Activated T-helper 2 cell treated with anti-CD3 and anti-CD28 coated beads, Interferon-gamma antibody, Interleukin-2, Interleukin-4, amounts not matched to agents 10 μg/mL and 5 μg/mL and 100 μg/mL, durations not matched to agents 14 hours and 24 hours and 36 hours (primary cell): ENCODE data around the gene MOB3A. TPM values are rescaled to one million over a fixed set of nuclear protein-coding genes. Genes with fewer than 3 reads are reported as not detected.

Experiments
- DNase-seq: peaks from one replicate; pipeline ENCODE4 v3.0.0; 2021; ENCODE audit warnings: low spot score
- H3K27ac Mint-ChIP-seq: one replicate; pipeline ENCODE4 v1.8.0; 2021; ENCODE audit warnings: mixed read lengths
- H3K27me3 Mint-ChIP-seq: one replicate; pipeline ENCODE4 v1.8.0; 2021; ENCODE audit warnings: low read depth, mixed read lengths
- H3K36me3 Mint-ChIP-seq: one replicate; pipeline ENCODE4 v1.8.0; 2021; ENCODE audit warnings: low read depth, mixed read lengths
- H3K4me1 Mint-ChIP-seq: one replicate; pipeline ENCODE4 v1.8.0; 2021; ENCODE audit warnings: low read depth, mixed read lengths
- H3K4me3 Mint-ChIP-seq: one replicate; pipeline ENCODE4 v1.8.0; 2021; ENCODE audit warnings: low read depth, mild to moderate bottlenecking, moderate library complexity, mixed read lengths
- H3K9me3 Mint-ChIP-seq: one replicate; pipeline ENCODE4 v1.8.0; 2021; ENCODE audit warnings: mixed read lengths
- intact Hi-C: fragments of 100-400 bp; cut with micrococcal nuclease; formaldehyde crosslinking; loops from one replicate; pipeline ENCODE4 v1.15.1; 2023
- total RNA-seq: library from RNA; stranded (reverse); gene quantifications from 2 replicates; pipeline ENCODE4 v1.2.3, GENCODE V29; 2022

Gene MOB3A
- total RNA-seq, 1 donor from 2014 or later: 175 TPM

DNA sequence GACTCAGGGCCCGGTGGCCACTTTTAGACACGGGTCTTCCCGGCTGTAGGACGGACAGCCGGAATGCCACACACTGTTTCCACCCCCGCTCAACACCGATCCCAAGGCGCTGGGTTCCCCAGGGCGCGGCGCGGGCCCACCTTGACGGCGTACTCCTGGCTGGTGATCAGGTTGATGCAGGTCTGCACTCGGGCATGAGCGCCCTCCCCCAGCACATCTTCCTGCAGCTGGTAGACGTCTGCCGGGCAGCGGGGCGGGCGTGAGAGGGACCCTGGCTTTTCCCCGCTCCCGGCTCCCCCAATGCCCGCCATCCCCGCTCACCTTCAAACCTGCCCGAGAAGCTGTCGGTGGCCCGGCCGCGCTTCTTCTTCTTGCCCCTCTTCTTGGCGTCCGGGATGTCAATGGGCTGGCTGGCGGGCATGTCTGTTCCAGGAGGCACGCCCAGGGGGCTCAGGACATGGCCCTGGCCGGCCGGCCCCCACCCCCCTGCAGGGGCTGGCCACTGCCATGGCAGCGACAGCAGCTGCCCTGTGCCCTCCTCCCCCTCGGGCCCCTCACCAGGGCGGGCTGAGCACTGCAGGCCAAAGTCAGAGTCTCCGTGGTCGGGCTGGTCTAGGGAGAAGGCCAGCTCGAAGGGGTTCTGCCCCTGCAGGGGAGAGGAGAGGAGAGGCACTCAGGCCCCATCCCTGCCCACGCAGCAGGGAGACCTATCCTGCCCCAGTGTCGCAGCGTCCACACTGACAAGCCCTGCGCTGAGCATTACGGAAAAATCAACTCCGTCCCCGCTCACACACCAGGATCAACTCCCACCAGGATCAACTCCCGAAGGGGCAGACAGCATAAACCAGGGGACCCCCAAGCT is 49.8 kb downstream of the MOB3A start:
- intact Hi-C loops: no loop called here
- DNase-seq: no peak
- H3K36me3 Mint-ChIP-seq: peaks cover 33% of the 10 kb centered on the region
- no peaks in the 10 kb centered on the region for H3K27me3 Mint-ChIP-seq
- no peaks in the 10 kb centered on the region for H3K9me3 Mint-ChIP-seq
- H3K4me1 Mint-ChIP-seq: peaks cover 10% of the 10 kb centered on the region
- no peak overlapping the region for H3K4me3 Mint-ChIP-seq
- no peak overlapping the region for H3K27ac Mint-ChIP-seq

GRCh38 chr19:2045501-2046045 is 50.6 kb downstream of the MOB3A start:
- H3K36me3 Mint-ChIP-seq: peaks cover 38% of the 10 kb centered on the region
- intact Hi-C loops: no loop called here
- H3K4me1 Mint-ChIP-seq: peaks cover 10% of the 10 kb centered on the region
- no peaks in the 10 kb centered on the region for H3K9me3 Mint-ChIP-seq
- H3K27me3 Mint-ChIP-seq: no peaks in the 10 kb centered on the region
- H3K4me3 Mint-ChIP-seq: no peak overlapping the region
- DNase-seq: no peak
- no peak overlapping the region for H3K27ac Mint-ChIP-seq

DNA sequence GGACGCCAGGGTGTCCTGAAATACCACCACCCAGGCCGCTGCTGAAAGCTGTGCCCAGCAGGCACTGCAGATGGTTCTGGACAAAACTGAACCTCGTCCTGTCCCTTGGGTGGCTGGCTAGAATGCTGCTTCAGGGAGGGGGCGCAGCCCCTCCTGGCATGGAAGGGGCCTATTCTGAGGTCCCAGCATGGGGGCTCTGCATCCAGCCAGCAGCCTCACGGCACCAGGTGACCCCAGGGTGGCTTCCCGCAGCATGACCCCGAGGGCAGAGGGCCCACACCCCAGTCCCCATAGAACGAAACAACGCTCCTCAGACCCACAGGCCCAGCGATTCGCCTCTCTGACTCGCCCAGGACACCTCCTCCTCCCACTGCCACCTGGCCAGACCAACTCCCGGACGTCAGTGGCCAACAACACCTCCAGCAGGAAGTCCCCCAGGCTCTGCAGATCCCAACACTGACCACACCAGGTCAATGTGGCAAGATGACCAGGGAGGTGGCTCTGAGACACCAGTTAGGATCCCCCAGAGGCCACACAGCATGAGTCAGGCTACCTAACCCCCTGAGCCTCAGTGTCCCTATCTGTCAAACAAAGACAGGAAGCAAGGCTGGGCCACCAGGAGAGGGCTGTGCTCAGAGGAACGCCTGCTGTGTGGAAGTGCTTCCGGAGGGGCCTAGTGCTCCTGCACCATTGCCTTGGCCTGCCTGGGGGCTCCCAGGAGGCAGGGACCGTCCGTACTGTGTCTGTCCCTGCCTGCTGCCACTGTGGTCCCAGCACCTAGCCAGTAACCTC is 51.2 kb downstream of the MOB3A start:
- H3K27ac Mint-ChIP-seq: peak overlapping the region; percentile 28
- peaks cover 10% of the 10 kb centered on the region for H3K4me1 Mint-ChIP-seq
- H3K36me3 Mint-ChIP-seq: peaks cover 39% of the 10 kb centered on the region
- H3K4me3 Mint-ChIP-seq: no peak overlapping the region
- H3K9me3 Mint-ChIP-seq: no peaks in the 10 kb centered on the region
- H3K27me3 Mint-ChIP-seq: no peaks in the 10 kb centered on the region
- intact Hi-C loops: no loop called here
- DNase-seq: no peak

- DNase-seq: no peak
- H3K36me3 Mint-ChIP-seq: peaks cover 39% of the 10 kb centered on the region
- peaks cover 7% of the 10 kb centered on the region for H3K4me1 Mint-ChIP-seq
- peak overlapping the region; percentile 55 for H3K27ac Mint-ChIP-seq
- H3K9me3 Mint-ChIP-seq: no peaks in the 10 kb centered on the region
- no peak overlapping the region for H3K4me3 Mint-ChIP-seq
- intact Hi-C loops: no loop called here
- H3K27me3 Mint-ChIP-seq: no peaks in the 10 kb centered on the region
Observed at GRCh38 chr19:2043961-2044708, 52.0 kb downstream of the MOB3A start.

- Mint-ChIP-seq H3K36me3 (peaks cover 36% of the 10 kb centered on the region), H3K27me3 (no peaks in the 10 kb centered on the region)
- intact Hi-C loops: no loop called here
Observed at GRCh38 chr19:2043251-2043641, 52.9 kb downstream of the MOB3A start.

DNA sequence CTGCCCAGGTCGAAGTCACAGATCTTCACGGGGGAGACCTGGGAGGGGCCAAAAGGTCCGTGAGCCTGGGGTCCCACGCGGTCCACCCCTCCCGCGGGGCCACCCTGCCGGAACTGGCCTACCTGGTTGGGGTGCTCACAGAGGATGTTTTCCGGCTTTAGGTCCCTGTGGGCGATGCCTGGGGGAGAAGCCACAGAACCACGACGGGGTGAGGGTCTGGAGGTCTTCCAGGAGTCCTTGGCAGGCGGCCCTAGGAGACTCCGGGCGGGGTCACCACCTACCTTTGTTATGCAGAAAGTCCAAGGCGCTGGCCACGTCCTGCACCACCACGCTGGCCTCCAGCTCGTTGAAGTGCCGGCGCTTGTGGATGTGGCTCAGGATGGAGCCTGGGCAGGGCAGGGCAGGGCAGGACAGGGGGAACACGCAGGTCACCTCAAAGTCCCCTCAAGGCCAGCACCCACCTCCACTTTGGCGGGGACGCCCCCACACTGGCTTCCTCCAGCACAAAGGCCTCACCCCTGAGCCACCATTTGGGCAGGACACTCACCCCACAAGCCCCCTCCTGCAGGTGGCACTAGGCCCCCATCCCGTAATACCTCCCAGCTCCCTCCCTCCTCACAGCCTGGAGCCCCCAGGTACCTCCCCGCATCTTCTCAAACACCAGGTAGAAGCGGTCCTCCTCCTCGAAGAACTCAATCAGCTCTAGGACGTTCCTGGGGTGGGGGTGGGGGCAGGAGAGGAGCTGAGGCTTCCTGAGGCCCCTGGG is 53.5 kb downstream of the MOB3A start:
- H3K36me3 Mint-ChIP-seq: peaks cover 37% of the 10 kb centered on the region
- H3K4me3 Mint-ChIP-seq: peak overlapping the region; percentile 73

More at GRCh38 chr19:2043251-2043641, 52.9 kb downstream of the MOB3A start:
- DNase-seq: no peak
- Mint-ChIP-seq H3K4me1 (peaks cover 2% of the 10 kb centered on the region), H3K4me3 (peak overlapping the region; percentile 43), H3K9me3 (no peaks in the 10 kb centered on the region), H3K27ac (peak overlapping the region; percentile 82)

DNA sequence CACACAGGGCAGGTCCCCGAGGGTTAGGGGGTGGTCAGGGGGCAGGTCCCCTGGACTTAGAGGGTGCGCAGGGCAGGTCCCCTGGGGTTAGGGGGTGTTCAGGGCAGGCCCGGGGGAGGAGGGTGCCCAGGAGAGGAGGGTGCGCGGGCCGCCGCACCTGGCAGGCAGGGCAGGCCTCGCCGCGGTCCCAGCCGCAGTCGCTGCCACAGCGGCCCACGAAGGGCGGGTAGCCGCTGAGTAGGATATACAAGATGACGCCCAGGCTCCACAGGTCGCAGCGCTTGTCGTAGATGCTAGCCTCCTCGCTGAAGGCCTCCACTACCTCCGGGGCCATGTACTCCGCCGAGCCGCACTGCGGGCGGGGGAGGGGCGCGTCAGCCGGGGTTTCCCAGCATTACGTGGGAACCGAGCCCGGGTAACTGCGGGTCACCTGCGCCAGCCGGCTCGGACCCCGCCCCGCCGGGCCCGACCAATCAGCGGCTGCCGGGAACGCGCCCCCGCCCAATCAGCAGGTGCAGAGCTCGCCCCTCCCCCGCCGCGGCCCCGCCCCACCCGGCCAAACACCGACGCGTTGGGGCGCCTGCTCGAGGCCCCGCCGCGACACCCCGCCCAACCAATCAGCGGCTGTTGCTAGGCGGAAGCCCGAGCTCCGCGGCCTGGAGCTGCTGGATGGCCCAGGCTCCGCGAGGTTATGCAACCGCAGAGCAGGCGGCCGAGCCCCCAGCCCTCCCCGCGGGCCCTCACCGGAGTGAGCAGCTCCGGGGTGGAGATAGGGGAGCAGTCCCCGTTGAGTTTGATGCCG is 54.2 kb downstream of the MOB3A start:
- H3K9me3 Mint-ChIP-seq: no peaks in the 10 kb centered on the region
- H3K36me3 Mint-ChIP-seq: peaks cover 36% of the 10 kb centered on the region
- peak overlapping the region; percentile 75 for H3K4me3 Mint-ChIP-seq
- peaks cover 2% of the 10 kb centered on the region for H3K4me1 Mint-ChIP-seq
- no peaks in the 10 kb centered on the region for H3K27me3 Mint-ChIP-seq
- H3K27ac Mint-ChIP-seq: peak overlapping the region; percentile 90
- intact Hi-C loops: loop anchor here (1.0 kb wide), 1 partner anchor 8 kb away; no protein-coding TSS in a partner anchor
- peak; percentile 99 for DNase-seq

More for the DNA sequence above, 53.5 kb downstream of the MOB3A start:
- H3K4me1 Mint-ChIP-seq: peaks cover 2% of the 10 kb centered on the region
- no peak for DNase-seq
- intact Hi-C loops: loop anchor here (1.0 kb wide), 1 partner anchor 8 kb away; no protein-coding TSS in a partner anchor
- H3K27me3 Mint-ChIP-seq: no peaks in the 10 kb centered on the region
- peak overlapping the region; percentile 82 for H3K27ac Mint-ChIP-seq
- no peaks in the 10 kb centered on the region for H3K9me3 Mint-ChIP-seq

DNA sequence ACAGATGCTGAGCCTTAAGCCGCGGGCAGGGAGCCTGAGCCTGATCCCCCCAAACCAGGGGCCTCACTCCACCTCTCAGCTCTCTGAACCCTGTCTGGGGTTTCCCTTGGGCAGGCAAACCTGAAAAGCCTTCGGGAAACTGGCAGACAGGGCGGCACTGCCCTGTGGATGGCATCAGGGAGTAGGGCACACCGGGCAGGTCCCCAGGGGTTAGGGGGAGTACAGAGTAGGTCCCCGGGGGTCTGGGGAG is 54.8 kb downstream of the MOB3A start:
- intact Hi-C loops: no loop called here
- DNase-seq: no peak
- peaks cover 2% of the 10 kb centered on the region for H3K4me1 Mint-ChIP-seq
- no peaks in the 10 kb centered on the region for H3K27me3 Mint-ChIP-seq
- H3K36me3 Mint-ChIP-seq: peaks cover 34% of the 10 kb centered on the region
- H3K27ac Mint-ChIP-seq: peak overlapping the region; percentile 90
- H3K4me3 Mint-ChIP-seq: peak overlapping the region; percentile 75
- no peaks in the 10 kb centered on the region for H3K9me3 Mint-ChIP-seq

DNA sequence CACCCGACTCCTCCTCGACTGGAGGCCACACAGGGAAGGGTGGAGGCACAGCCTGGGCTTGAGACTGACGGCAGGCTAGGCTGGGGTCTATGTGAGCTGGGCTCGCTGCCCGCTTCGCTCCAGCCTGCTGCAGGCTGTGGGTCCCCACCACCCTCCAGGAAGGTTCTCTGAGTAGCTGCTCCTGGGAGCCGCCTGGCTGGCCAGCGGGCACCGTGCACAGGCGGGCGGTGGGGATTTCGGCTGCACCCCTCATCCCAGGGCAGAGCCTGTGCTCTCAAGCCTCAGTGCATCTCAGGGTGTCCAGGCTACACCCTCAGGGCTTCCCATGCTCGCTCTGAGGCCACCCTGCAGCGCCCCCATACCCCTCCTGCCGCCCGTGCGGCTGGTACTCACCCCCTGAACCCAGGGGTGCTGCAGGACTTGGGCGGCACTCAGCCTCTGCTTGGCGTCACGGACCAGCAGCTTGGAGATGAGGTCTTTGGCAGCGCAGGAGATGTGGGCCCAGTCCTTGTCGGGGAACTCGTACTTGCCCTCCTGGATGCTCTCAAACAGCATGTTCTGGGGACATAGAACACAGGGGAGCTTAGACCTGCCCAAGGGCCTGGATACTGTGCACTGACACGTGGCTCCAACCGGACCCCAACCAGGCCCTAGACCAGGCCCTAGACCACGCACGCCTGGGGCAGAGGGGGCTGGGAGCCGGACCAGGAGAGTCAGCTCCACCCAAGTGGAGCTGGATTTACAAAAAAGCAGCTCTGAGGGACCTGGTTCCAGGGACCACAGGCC is 55.3 kb downstream of the MOB3A start:
- no peak for DNase-seq
- Mint-ChIP-seq H3K27me3 (no peaks in the 10 kb centered on the region), H3K36me3 (peaks cover 34% of the 10 kb centered on the region), H3K9me3 (no peaks in the 10 kb centered on the region), H3K4me1 (peaks cover 2% of the 10 kb centered on the region), H3K4me3 (peak overlapping the region; percentile 75), H3K27ac (peak overlapping the region; percentile 90)
- intact Hi-C loops: no loop called here

- Mint-ChIP-seq H3K36me3 (peaks cover 34% of the 10 kb centered on the region), H3K27ac (no peak overlapping the region), H3K27me3 (no peaks in the 10 kb centered on the region), H3K4me1 (peaks cover 2% of the 10 kb centered on the region), H3K4me3 (no peak overlapping the region), H3K9me3 (no peaks in the 10 kb centered on the region)
- DNase-seq: no peak
- intact Hi-C loops: no loop called here
Observed at GRCh38 chr19:2039959-2040646, 56.0 kb downstream of the MOB3A start.
